ENCODE measurements around the gene SI.
"Not testable (repeated sequence)": the region's sequence is repeated elsewhere in the genome, so short reads cannot be mapped to it uniquely, and the experiment has no call there.

SI gene

DNA sequence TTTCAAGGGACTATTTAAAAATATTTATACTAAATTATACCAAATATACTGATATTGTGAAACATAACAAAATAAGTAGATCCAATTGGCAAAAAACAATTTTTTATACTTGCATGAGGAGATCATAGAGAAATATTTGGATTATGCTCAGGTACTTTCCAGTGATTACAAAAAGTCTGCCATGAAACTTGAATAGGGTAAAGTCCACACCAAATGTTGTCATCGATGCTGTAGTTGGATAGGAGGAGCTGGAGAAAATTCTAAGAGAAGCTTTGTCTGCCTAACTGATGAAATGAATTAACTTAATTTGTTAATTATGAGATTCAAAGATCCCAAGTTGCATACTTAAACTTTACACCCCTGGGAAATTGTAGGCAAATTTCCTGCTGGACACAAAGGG lies 93.3 kb downstream of the SI start:
- Histone ChIP-seq H3K9ac (ENCODE audit: low read depth in 1 of 2, low read length in 2 of 2) (no peak overlapping the region), H3K36me3 (ENCODE audit: control insufficient read depth in 2 of 2, insufficient read depth in 2 of 2, low read length in 2 of 2) (peaks cover 0 to 4% of the 10 kb centered on the region in 2 donors), H3K4me3 (ENCODE audit: low read length in 2 of 2) (no peak overlapping the region), H3K9me3 (ENCODE audit: control insufficient read depth in 2 of 2, low read length in 2 of 2) (no peaks in the 10 kb centered on the region), H3K27me3 (ENCODE audit: control insufficient read depth in 2 of 2, insufficient read depth in 2 of 2, low read length in 2 of 2) (no peaks in the 10 kb centered on the region), H3K4me1 (ENCODE audit: control insufficient read depth in 2 of 2, insufficient read depth in 2 of 2, low read length in 2 of 2) (no peaks in the 10 kb centered on the region), H3K27ac (ENCODE audit: low read depth in 2 of 2, low read length in 2 of 2) (no peak overlapping the region)

DNA sequence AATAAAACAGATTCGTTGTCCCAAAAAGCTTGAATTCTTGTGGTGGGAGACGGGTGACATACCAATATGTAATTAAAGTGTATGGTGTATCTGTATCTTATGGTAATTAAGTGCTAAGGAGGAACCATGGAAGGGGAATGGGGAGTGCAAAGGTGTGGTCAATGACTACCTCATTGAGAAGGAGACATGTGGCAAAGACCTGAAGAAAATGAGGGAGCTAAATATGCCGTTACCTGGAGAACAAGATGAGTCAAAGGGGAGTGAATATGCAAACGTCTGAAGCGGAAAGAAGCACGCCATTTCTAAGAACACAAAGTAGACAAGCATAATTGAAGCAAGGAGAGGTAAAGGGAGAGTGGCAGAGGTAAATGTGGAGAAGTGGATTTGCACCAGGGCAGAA lies 115.7 kb downstream of the SI start:
- no peaks in the 10 kb centered on the region for H3K4me1 ChIP-seq (ENCODE audit: control insufficient read depth in 2 of 2, insufficient read depth in 2 of 2, low read length in 2 of 2)
- no peaks in the 10 kb centered on the region for H3K27me3 ChIP-seq (ENCODE audit: control insufficient read depth in 2 of 2, insufficient read depth in 2 of 2, low read length in 2 of 2)
- no peaks in the 10 kb centered on the region for H3K9me3 ChIP-seq (ENCODE audit: control insufficient read depth in 2 of 2, low read length in 2 of 2)
- H3K36me3 ChIP-seq (ENCODE audit: control insufficient read depth in 2 of 2, insufficient read depth in 2 of 2, low read length in 2 of 2): no peaks in the 10 kb centered on the region
- no peak overlapping the region for H3K9ac ChIP-seq (ENCODE audit: low read depth in 1 of 2, low read length in 2 of 2)
- no peak overlapping the region for H3K4me3 ChIP-seq (ENCODE audit: low read length in 2 of 2)
- H3K27ac ChIP-seq (ENCODE audit: low read depth in 2 of 2, low read length in 2 of 2): no peak overlapping the region

DNA sequence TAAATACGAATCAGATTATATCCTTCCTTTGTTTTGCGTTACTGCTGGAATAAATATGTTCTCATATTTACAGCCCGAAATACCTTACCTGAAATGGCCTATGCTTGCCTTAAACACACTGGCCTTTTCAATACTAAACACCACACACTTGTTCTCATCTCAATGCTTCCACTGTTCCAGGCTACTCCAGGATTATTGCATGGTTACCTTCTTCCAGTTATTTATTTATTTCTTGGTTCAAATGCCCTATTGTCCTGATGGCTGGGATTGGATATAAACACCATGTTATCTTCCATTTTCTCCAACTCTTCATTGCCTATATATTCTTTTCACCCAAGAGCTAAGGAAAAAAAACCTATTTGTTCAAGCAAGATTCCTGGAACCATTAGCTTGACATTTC lies 125.3 kb downstream of the SI start:
- no peaks in the 10 kb centered on the region for H3K9me3 ChIP-seq (ENCODE audit: control insufficient read depth in 2 of 2, low read length in 2 of 2)
- no peaks in the 10 kb centered on the region for H3K36me3 ChIP-seq (ENCODE audit: control insufficient read depth in 2 of 2, insufficient read depth in 2 of 2, low read length in 2 of 2)
- H3K4me1 ChIP-seq (ENCODE audit: control insufficient read depth in 2 of 2, insufficient read depth in 2 of 2, low read length in 2 of 2): no peaks in the 10 kb centered on the region
- no peaks in the 10 kb centered on the region for H3K27me3 ChIP-seq (ENCODE audit: control insufficient read depth in 2 of 2, insufficient read depth in 2 of 2, low read length in 2 of 2)
- H3K27ac ChIP-seq (ENCODE audit: low read depth in 2 of 2, low read length in 2 of 2): no peak overlapping the region
- no peak overlapping the region for H3K9ac ChIP-seq (ENCODE audit: low read depth in 1 of 2, low read length in 2 of 2)
- no peak overlapping the region for H3K4me3 ChIP-seq (ENCODE audit: low read length in 2 of 2)

DNA sequence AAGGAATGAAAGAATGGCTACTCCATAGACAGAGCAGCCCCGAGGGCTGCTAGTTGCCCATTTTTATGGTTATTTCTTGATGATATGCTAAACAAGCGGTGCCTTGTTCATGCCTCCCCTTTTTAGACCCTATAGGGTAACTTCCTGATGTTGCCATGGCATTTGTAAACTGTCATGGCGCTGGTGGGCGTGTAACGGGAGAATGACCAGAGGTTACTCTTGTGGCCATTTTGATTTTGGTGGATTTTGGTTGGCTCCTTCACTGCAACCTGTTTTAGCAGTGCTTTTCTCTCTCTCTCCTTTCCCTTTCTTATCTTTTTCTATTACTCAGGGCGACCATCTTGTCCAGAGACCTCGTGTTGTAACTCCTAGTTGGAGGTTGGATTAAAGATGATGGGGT lies 126.9 kb downstream of the SI start:
- H3K36me3 ChIP-seq (ENCODE audit: control insufficient read depth in 2 of 2, insufficient read depth in 2 of 2, low read length in 2 of 2); H3K27ac ChIP-seq (ENCODE audit: low read depth in 2 of 2, low read length in 2 of 2); H3K9ac ChIP-seq (ENCODE audit: low read depth in 1 of 2, low read length in 2 of 2); H3K4me3 ChIP-seq (ENCODE audit: low read length in 2 of 2); H3K9me3 ChIP-seq (ENCODE audit: control insufficient read depth in 2 of 2, low read length in 2 of 2); H3K4me1 ChIP-seq (ENCODE audit: control insufficient read depth in 2 of 2, insufficient read depth in 2 of 2, low read length in 2 of 2); H3K27me3 ChIP-seq (ENCODE audit: control insufficient read depth in 2 of 2, insufficient read depth in 2 of 2, low read length in 2 of 2): not testable (repeated sequence)

DNA sequence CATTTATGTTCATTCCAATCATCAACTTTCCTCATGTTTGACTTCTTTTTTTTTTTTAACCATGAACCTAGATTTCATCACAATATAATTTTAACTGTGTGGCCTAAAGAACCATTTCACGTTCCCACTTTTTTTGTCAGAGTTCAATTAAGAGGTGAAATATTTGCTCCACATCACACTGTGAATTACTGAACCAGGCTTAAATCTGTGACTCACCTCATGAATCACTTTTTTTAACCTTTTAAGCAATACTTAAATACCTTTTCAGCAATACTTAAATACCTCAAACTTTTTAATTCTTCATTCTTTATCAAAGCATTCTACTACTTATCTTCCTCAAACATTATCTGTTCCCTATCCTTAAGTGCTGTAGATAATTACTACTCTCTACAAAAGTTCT lies 137.6 kb downstream of the SI start:
- Histone ChIP-seq H3K9ac (ENCODE audit: low read depth in 1 of 2, low read length in 2 of 2) (no peak overlapping the region), H3K9me3 (ENCODE audit: control insufficient read depth in 2 of 2, low read length in 2 of 2) (no peaks in the 10 kb centered on the region), H3K27ac (ENCODE audit: low read depth in 2 of 2, low read length in 2 of 2) (no peak overlapping the region), H3K4me1 (ENCODE audit: control insufficient read depth in 2 of 2, insufficient read depth in 2 of 2, low read length in 2 of 2) (no peaks in the 10 kb centered on the region), H3K27me3 (ENCODE audit: control insufficient read depth in 2 of 2, insufficient read depth in 2 of 2, low read length in 2 of 2) (no peaks in the 10 kb centered on the region), H3K4me3 (ENCODE audit: low read length in 2 of 2) (no peak overlapping the region), H3K36me3 (ENCODE audit: control insufficient read depth in 2 of 2, insufficient read depth in 2 of 2, low read length in 2 of 2) (no peaks in the 10 kb centered on the region)

DNA sequence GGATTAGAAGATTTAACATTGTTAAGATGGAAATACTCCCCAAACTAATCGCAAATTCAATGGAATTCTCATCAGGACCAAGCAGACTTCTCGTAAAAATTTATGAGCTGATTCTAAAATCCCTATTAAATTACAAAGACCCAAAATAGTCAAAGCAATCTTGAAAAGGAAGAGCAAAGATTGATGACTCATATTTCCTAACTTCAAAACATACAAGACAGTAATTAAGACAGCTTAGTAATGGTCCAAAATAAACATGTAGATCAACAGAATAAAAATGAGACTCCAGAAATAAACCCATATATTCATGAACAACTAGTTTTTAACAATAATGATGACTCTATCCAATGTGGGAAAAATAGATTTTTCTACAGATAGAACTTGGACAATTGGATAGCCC lies 148.7 kb downstream of the SI start:
- Histone ChIP-seq H3K4me1 (ENCODE audit: control insufficient read depth in 2 of 2, insufficient read depth in 2 of 2, low read length in 2 of 2) (no peaks in the 10 kb centered on the region), H3K27ac (ENCODE audit: low read depth in 2 of 2, low read length in 2 of 2) (no peak overlapping the region), H3K36me3 (ENCODE audit: control insufficient read depth in 2 of 2, insufficient read depth in 2 of 2, low read length in 2 of 2) (no peaks in the 10 kb centered on the region), H3K9ac (ENCODE audit: low read depth in 1 of 2, low read length in 2 of 2) (no peak overlapping the region), H3K4me3 (ENCODE audit: low read length in 2 of 2) (no peak overlapping the region), H3K9me3 (ENCODE audit: control insufficient read depth in 2 of 2, low read length in 2 of 2) (no peaks in the 10 kb centered on the region), H3K27me3 (ENCODE audit: control insufficient read depth in 2 of 2, insufficient read depth in 2 of 2, low read length in 2 of 2) (no peaks in the 10 kb centered on the region)

Data from mucosa of rectum (tissue), 2 donors.